HG03280 (cell line): ENCODE results near the gene GLCE.
"Not testable (repeated sequence)": the region's sequence is repeated elsewhere in the genome, so short reads cannot be mapped to it uniquely, and the experiment has no call there.

Experiments
- ATAC-seq: cut with Tn5 transposase; IDR thresholded peaks from one replicate; pipeline ENCODE4 v1.9.1; 2021; ENCODE audit warnings: mild to moderate bottlenecking, moderate library complexity; ENCODE audit not compliant: unreplicated experiment

The GLCE gene

DNA sequence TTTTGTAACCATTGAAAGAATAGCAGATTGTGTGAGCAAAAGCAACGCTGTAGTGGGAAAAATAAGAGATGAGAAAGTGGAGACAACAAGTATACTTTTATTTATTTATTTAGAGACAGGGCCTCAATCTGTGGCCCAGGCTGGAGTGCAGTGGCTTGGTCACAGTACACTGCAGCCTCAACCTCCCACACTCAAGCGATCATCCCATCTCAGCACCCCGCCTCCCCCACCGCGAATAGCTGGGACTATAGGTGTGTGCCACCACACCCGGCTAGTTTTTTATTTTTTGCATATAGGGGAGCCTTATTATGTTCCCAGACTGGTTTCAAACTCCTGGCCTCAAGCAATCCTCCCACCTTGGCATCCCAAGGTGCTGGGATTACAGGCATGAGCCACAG, 1.6 kb upstream of the GLCE start:
- ATAC-seq, result no peak

DNA sequence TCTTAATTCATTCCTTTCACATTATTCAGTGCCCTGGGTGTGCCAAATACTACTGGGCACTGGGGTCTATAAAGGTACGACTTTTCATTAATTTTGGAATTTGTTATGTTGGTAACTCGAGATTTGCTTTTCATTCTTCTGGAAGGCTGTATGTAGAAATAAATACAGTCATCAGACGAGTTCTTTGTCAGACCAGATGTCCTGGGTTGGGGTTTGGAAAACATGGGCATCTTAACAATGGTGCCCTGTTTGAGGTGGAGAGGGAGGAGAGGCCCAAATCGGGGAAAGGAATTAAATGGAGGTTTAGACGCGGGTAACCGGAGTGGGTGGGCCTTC, 662 bp upstream of the GLCE start:
- ATAC-seq, result no peak

DNA sequence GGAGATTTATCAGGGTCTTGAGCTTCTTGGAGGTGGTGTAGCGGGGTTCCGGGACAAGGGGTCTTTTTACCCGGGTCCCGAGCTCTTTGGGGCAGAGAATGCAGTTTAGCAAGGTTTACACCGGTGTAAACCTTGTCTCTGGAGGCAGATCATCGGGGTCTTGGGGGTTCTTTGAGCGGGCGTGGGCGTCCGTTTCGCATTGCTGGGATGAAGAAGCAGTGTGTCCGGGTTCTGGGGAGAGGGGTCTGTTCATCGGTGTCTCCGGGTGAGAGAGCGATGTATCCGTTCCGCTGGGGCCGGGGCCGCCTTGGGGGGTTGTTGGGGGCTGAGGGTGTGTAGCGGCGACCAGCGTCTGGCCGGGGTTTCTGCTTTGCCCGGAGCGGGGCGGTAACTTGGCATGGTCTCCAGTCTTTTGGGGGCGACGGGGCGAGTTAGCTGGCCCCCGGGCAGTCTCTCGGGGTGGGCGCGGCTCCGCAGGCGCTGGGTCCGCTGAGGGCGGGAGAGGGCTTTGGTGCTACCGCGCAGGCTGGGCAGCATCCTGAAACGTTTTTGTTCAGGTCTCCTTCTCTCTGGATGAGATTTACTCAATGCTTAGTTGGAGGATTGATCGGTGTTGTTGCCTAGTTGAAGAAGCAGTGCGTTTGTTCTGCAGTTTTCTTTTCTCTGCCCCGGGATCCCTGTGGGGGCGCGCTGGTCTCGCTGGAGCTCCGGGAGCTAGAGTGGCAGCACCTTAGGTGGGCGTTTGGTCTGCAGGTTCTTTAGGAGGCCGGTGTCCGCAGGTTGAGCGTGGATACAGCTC, 843 bp downstream of the GLCE start:
- ATAC-seq, result no peak

DNA sequence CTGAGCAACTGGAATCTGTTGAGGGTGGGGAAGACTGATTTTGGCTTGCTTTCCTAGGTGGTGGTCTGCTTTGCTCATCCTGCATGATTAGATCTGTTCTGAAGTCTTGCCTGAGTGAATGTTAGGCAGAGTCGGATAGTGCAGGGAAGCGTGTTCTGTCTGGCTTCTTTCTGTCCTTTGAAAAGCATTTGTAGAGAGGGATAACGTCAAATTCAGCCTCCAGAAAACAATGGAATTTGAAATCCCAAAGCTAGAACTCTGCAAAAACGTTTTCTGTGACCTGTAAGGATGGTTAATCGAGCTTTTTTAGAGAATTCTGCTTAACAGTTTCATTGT, 1.4 kb downstream of the GLCE start:
- ATAC-seq, result no peak

DNA sequence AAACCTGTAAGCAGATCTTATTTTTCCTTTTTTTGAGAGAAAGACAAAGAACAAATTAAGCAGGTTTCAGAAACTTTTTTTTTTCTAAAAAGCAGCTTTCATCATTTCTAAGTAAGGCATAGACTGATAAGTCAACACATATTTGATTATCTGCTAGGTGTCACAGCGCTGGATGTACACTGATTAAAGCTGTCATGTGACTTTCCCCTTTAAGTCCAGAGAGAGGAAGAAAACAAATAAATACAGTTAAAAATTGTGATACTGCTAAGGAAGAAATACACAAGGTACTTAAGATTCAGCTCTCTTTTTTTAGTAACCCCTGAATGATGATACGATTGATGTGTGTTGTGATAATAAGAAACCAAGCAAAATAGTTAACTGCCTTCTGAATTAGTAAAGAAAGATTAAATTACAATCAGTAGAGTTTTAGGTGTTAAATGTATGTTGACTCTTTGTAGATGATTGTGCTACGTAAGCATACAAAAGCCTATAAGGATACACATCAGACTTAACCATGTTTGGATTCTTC, 2.8 kb downstream of the GLCE start:
- no peak for ATAC-seq

DNA sequence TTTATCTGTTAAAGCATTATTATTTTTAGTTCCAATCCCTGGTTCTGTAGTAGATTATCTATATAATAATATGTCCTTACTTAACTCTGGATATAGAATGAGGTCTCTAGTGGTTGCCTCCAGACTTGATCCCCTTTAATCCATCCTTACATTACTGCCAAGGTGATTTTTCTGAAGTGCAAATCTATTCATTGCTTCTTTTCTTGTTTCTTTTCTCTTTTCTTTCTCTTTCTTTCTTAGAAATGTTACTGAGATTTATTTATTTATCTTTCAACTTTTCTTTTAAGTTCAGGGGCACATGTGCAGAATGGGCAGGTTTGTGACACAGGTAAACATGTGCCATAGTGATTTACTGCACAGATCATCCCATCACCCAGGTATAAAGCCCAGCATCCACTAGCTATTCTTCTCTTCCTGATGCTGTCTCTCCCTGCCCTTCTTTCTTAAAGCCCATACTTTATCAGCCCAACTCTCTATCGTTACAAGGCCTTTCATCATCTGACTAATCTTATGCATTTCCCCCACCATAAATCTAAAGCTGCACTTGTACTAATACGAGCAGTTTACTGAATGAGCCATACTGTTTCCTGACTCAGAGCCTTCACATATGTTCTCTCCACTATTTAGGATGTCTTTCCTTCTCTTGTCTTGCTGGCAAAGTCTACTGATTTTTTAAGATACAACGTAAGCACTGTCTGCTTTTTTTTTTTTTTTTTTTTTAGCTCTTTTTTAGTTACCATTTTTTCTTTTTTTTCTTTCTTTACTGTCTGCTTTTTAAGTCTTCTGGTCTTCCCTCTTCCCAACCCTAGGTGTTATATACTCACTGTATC, 4.6 kb downstream of the GLCE start:
- ATAC-seq, result no peak

DNA sequence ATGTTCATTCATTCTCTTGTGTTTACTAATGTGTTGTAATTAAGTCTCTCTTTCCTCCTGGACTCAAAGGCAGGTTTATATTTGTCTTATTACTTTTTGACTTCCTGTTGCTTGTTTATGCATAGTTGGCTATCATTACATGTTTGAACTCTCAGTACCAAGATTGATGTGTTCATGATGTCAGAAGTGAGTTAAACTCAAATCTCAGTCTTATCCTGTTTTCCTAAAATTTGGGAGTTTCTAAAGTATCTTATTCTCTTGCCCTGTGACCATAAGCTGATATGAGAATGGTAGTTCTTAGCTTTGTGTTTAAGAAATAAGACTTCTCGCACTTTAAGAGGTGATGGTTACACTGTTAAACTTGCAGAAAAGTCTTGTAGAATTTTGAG, 5.2 kb downstream of the GLCE start:
- no peak for ATAC-seq

DNA sequence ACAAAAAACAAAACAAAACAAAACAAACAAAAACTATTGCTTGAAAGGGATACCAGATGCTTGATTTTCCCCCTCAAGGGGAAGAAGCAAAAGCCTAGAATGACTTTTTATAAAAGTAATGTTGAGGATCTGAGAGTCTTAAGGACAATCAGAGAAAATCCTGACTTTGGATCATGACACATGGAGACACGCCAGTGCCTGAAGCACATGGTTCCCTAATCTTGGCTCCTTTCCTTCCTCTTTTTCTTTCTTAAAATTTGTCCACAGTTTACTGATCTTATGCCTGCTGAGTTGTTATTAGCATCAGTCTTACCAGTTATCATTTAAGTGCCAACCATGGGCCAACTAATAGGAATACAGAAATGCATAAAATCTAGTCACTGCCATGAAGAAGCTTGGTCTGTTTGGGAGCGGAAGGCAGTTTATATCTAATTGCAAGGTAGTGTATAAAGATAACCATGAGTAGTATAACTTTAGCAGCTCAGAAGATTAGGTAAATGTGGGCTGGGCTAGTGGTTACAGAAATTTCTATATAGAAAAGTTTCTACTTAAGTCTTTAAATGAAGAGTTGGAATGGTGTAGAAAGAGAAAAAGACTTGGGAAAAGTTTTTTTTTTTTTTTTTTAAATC, 6.9 kb downstream of the GLCE start:
- ATAC-seq, result no peak

DNA sequence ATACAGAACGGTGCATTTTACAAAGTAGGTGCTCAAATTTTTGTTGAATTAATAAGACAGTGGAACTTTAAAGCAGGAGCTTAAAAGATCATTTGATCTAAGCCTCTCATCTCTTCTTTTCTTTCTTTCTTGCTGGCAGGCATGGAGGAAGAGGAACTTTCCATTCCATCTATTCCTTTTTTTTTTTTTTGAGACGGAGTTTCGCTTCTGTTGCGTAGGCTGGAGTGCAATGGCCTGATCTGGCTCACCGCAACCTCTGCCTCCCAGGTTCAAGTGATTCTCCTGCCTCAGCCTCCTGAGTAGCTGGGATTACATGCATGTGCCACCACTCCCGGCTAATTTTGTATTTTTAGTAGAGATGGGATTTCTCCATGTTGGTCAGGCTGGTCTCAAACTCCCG, 7.9 kb downstream of the GLCE start:
- not testable (repeated sequence) for ATAC-seq

DNA sequence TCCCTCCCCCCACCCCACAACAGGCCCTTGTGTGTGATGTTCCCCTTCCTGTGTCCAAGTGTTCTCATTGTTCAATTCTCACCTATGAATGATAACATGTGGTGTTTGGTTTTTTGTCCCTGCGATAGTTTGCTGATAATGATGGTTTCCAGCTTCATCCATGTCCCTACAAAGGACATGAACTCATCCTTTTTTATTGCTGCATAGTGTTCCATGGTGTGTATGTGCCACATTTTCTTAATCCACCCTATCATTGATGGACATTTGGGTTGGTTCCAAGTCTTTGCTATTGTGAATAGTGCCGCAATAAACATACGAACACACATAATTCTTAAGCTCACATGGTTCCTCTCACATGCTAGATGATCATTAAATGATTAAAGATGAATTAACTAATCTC, 9.1 kb downstream of the GLCE start:
- ATAC-seq, result not testable (repeated sequence)

DNA sequence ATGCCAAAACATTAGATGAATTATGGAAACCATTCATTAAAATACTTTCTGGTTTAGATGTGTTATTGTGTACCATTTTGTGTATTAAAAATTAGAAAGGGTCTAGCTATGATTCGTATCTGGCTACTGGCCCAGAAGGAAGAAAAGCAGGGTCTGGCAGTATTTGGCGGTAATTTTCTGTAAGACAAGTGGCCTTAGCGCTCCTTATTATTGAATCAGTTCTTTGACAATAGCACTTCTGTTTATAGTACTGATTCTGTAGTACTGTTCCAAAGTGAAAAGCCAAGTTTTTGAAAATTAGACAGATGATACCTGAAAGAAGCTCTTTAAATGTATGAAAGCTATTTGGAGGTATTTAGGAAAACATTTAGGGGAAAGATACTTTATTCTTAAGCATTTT, 10.2 kb downstream of the GLCE start:
- no peak for ATAC-seq

DNA sequence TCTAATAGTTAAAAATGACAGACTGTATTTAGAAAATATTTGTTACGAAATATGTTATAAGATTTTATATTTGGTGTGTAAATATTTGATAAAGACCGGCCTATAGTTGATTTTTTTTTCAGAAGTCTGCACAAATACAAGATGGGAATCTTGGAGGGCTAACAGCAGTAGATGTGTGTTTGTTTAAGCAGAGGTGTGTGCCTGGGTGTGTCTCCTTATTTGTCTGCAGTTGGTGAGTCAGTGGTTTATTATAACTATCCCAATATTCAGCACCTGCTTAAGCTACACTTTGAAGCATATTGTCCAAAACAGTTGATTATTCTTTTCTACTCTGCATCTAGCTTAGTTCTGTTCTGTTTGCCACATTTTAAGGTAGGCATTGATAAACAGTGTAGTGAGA, 12.4 kb downstream of the GLCE start:
- no peak for ATAC-seq

DNA sequence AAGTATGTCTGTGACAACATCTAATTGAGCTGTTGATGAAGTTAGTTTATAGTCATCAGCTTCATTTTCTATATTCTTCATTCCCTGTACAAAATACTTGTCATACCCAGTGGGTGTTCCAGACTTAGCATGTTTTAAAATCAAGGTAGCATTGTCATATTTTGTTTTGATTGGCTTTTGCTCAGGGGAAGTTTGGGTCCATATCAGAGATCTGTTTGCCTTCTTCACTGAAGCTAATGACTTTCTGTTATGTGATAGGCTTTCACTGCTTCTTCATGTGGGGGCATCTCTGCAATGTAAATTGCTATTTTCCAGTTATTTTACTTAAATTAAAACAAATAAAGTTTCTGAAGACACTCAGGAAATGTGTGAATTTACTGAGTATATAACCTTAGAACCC, 15.1 kb downstream of the GLCE start:
- ATAC-seq, result no peak

DNA sequence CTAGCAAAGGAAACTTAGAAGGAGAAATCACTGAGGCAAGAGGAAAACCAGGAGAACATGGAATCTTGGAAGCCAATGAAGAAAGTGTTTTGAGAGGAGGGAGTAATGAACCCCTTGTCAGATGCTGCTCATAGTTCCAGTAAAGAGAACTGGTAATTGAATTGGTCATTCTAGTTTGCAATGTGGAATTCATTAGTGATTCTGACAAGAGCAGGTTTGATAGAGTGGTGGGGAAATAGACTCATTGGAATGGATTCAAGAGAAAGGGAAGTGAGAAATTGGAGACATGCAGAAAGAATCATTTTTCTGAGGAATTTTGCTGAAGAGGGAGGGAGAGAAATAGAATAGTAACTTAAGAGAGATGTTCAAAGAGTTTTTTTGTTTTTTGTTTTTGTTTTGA, 21.0 kb downstream of the GLCE start:
- no peak for ATAC-seq

DNA sequence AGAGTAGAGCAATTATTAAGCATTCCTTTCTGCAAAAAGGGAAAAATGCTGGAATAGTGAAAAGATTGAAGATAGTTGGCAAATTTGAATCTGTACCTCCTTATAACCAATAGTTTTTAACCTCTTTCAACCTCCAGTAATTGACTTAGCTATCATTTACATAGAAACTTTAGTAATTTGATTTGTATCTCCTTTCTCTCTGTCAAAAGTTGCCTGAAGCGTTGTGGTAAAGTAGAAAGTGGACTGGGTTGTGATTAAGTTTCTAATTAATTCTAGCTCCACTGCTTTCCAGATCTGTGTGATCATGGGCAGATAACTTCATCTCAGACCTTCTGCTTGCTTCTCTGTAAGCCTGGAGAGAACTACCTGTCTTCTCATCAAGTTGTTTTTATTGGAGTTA, 24.8 kb downstream of the GLCE start:
- no peak for ATAC-seq

DNA sequence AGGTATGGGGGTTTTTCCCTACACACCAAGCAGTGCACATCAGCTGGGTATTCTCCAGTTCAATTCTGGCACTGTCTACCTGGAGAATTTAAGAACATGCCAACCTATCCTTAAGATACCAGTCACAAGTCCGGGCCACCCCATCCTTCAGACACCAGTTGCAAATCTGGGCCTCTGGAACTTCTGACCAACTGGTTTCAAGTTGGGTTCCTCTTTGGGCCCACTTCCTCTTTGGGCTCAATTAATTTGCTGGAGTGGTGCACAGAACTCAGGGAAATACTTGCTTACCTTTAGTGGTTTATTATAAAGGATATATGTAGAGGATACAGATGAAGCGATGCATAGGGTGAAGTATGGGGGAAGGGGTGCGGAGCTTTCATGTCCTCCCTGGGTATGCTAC, 25.3 kb downstream of the GLCE start:
- ATAC-seq, result no peak

DNA sequence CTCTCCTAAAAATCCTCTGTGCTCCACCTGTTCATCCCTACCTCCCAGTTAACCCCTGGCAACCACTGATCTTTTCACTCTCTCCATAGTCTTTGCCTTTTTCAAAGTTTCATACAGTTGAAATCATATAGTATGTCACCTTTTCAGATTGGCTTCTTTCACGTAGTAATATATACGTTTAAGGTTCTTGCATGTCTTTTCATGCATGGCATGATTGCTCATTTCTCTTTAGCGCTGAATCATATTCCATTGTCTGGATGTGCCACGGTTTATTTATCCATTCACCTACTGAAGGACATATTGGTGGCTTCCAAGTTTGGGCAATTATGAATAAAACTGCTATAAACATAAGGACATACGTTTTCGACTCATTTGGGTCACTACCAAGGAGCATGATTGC, 28.7 kb downstream of the GLCE start:
- ATAC-seq, result no peak

DNA sequence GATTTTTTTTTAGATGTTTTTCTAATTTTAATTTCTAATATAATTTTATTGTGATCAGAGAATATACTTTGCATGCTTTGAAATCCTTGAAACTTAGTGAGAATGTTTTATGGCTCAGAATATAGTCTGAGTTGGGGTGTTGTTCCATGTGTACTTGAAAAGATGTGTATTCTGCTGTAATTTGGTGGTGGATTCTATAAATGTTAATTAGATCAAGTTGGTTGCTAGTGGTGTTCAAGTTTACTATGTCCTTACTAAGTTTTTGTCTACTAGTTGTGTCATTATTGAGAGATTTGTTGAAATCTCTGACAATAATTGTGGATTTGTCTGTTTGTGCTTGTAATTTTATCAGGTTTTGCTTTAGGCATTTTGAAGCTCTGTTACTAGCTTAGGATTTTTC, 29.7 kb downstream of the GLCE start:
- no peak for ATAC-seq

DNA sequence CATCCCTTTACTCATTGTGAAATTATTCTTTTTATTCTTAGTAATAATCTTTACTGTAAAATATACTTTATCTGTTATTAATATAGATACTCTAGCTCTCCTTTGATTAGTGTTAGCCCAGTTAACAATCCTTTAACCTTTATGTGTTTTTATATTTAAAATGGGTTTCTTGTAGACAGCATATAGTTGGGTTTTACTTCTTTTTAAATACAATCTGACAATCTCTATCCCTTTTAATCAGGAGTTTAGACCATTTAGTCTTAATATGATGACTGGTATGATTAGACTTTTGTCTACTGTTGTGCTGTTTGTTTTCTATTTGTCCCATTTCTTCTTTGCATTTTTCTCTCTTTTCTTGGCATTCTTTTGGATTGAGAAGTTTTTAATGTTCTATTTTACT, 30.1 kb downstream of the GLCE start:
- ATAC-seq, result no peak

DNA sequence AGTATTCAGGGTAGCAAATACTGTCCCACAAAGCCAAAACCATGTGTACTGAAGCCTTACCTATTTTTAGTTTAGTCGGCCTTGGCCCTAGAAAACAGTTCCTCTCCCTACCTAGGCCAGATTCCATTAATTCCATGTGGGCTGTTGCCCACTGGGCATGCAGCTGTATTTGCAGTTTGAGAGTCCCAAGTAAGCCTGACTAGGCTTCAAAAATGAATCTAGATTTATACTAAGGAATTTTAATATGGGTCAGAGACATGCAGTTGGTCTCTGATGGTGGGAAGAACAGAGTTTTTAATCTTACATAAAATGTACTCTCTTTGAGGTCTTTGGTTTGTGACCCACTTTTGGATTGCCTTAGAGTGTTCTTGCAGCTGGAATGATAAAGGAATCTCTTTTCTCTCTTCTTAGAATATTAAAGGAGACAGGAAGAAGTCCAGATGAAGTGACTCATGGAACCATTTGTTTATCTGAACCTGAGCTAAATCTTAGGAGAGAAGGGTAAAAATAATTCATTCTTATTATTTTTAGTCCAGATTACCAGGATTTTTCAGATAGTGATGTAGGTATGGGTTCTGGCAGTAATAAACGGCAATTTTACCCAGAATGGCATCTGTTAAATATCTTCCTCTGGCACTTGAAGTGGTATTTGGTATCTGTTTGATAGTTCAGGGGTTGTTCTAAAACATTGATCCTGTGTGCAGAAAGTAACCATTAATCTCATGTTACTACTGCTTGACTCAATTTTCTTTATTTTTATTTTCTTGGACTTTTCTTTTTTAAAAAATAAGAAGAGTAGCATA, 33.8 kb downstream of the GLCE start:
- no peak for ATAC-seq

DNA sequence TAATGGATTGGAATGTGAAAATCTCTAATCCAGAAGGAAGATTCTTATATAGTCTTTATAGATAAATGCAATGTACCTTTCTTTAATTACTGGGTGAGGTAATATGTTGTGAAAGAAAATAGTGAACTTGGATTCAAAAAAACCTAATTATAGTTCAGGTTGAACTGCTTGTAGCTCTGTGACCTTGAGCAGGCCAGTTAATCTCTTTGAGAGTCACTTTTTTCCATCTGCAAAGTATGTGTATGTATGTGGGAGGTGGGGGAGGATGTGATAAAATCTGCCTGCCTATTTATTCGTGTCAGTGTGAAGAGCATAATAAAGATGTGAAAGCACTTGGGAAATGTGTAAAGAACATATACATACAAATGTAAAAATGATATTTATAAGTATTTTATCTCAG, 34.4 kb downstream of the GLCE start:
- no peak for ATAC-seq
